Gastroesophageal sphincter (tissue), 3 donors: ENCODE results near the gene IL1RAPL2.

Source experiments
- POLR2A ChIP-seq, 2 donors: fragments of 450-650 bp; IDR thresholded peaks; one replicate each; pipeline ENCODE4 v1.6.1; 2017; ENCODE audit warnings: antibody characterized with exemption in 2 of 2, mild to moderate bottlenecking in 2 of 2, moderate library complexity in 1 of 2
- TF ChIP-seq, protein P1 (sequence below), 4 experiments: fragments of 200-600 bp in 2 of 4; fragments of 450-650 bp in 2 of 4; sonication (generic) in 1 of 4; IDR thresholded peaks; one replicate each; pipeline ENCODE4 v1.5.1; 2017 to 2019; ENCODE audit warnings: antibody characterized with exemption in 4 of 4, mild to moderate bottlenecking in 2 of 4, moderate library complexity in 2 of 4

DNA sequence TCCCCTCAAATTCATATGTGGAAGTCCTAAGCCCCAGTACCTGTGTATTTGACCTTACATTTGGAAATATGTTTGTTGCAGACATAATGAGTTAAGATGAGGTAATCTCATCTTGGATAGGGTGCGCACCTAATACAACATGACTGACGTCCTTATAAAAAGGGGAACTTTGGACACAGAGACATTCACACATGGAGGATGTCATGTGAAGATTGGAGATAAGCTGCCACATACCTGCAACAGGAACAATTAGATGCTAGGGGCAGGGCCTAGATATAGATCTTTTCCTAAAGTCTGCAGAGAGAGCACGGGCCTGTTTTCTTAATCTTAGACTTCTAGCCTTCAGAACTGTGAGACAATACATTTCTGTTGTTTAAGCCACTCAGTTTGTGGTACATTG lies 162.5 kb downstream of the IL1RAPL2 start:
- TF ChIP-seq, protein P1, sequence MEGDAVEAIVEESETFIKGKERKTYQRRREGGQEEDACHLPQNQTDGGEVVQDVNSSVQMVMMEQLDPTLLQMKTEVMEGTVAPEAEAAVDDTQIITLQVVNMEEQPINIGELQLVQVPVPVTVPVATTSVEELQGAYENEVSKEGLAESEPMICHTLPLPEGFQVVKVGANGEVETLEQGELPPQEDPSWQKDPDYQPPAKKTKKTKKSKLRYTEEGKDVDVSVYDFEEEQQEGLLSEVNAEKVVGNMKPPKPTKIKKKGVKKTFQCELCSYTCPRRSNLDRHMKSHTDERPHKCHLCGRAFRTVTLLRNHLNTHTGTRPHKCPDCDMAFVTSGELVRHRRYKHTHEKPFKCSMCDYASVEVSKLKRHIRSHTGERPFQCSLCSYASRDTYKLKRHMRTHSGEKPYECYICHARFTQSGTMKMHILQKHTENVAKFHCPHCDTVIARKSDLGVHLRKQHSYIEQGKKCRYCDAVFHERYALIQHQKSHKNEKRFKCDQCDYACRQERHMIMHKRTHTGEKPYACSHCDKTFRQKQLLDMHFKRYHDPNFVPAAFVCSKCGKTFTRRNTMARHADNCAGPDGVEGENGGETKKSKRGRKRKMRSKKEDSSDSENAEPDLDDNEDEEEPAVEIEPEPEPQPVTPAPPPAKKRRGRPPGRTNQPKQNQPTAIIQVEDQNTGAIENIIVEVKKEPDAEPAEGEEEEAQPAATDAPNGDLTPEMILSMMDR (IDR thresholded peaks at IDR 0.05): no peak
- TF ChIP-seq POLR2A (IDR thresholded peaks at IDR 0.05): no peak
